A204.1 (cell line): Measurements from ENCODE around the gene MAP3K21.

ENCODE experiments used
- FAIRE-seq: peaks from 2 replicates; lab custom pipeline; 2012; peaks lifted over from hg19 to GRCh38; lab: Jason Lieb, UNC

The MAP3K21 gene

GRCh38 chr1:233326811-233327650, 493 bp upstream of the MAP3K21 start:
- FAIRE-seq, result no peak

- FAIRE-seq, result no peak
These were observed 808 bp downstream of the MAP3K21 start for GRCh38 chr1:233328142-233328921.

- no peak for FAIRE-seq
These were observed 4.4 kb downstream of the MAP3K21 start for GRCh38 chr1:233331676-233332519.

- no peak for FAIRE-seq
These were observed 5.6 kb downstream of the MAP3K21 start for GRCh38 chr1:233333086-233333485.

GRCh38 chr1:233334092-233334491, 6.6 kb downstream of the MAP3K21 start:
- FAIRE-seq, result no peak

- no peak for FAIRE-seq
These were observed 9.3 kb downstream of the MAP3K21 start for GRCh38 chr1:233336554-233337456.

DNA sequence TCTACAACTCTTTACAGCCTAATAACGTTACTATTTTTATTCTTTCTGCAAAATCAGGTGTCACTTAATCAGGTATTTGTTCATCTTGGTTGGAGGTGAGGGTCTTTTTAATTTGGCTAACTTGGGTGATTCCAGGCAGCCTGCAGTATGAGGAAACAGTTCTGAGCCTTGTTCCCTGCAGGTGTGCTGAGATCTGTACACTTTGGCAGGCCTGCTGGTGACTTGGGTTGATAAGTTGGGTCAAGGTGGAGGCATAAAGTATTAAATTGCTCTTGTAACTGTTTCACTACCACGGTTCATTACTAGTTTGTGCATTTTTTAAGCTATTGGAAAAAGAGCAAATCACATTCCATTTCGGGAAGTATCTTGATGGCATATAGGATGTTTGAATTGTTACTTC, 10.0 kb downstream of the MAP3K21 start:
- no peak for FAIRE-seq

GRCh38 chr1:233338102-233338501, 10.6 kb downstream of the MAP3K21 start:
- FAIRE-seq, result no peak

GRCh38 chr1:233340031-233340555, 12.6 kb downstream of the MAP3K21 start:
- no peak for FAIRE-seq

GRCh38 chr1:233340966-233341516, 13.5 kb downstream of the MAP3K21 start:
- no peak for FAIRE-seq

GRCh38 chr1:233342086-233342485, 14.6 kb downstream of the MAP3K21 start:
- FAIRE-seq, result no peak

- no peak for FAIRE-seq
These were observed 15.7 kb downstream of the MAP3K21 start for GRCh38 chr1:233343262-233343661.

DNA sequence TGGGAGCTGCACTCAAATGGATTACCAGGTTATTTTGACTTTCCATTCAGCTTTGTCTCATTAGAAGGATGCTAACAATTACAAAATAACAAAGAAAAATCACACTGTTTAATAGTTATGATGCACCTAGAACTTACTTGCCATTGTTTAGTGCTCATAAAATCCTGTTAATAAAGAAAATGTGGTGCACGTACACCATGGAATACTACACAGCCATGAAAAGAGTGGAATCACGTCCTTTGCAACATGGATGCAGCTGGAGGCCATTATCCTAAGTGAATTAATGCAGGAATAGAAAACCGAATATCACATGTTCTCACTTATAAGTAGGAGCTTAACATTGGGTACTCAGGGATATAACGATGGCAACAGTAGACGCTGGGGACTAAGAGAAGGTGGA, 19.8 kb downstream of the MAP3K21 start:
- FAIRE-seq, result no peak

- FAIRE-seq, result peak; percentile 27
These were observed 21.6 kb downstream of the MAP3K21 start for GRCh38 chr1:233349137-233349536.

- FAIRE-seq, result no peak
These were observed 27.5 kb downstream of the MAP3K21 start for GRCh38 chr1:233354983-233355382.

- no peak for FAIRE-seq
These were observed 28.5 kb downstream of the MAP3K21 start for GRCh38 chr1:233355841-233356704.

DNA sequence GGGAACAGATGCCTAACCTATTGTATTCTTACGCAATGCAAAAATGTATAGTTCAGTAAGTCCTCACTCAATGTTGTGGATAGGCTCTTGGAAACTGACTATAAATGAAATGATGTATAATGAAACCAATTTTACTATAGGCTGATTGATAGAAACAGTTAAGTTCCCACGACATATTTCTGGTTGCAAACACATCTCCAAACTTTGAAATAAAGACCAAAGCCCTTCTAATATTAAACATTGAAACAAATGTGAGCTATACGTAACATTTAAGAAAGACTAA, 29.1 kb downstream of the MAP3K21 start:
- FAIRE-seq, result no peak

GRCh38 chr1:233357595-233358397, 30.3 kb downstream of the MAP3K21 start:
- no peak for FAIRE-seq

DNA sequence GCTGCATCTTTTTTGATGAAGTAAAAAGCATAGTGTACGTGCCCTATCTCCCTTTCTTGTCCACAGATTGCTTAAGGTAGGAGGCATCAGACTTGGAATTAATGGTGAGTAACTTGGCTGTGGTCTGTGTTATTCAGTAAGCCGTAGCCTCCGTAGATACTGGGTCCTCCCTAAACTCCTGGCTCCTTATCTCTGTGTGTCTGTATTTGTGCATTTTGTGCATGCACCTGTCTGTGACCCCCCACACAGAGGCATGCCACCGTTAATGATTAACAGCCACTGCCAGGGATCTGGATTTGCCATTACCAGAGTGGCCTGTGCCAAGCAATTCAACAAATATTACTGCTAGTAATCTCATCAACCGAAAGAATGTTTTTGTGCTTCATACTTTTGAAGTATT, 31.9 kb downstream of the MAP3K21 start:
- no peak for FAIRE-seq
